K562 (cell line): Measurements from ENCODE around the gene EPN3. TPM values are rescaled to one million over a fixed set of nuclear protein-coding genes. Genes with fewer than 3 reads are reported as not detected.

Experiments
- BACH1 ChIP-seq: fragments of 200-800 bp; sonication (Bioruptor generic); IDR thresholded peaks from 2 replicates; pipeline ENCODE4 v1.6.1; 2016; ENCODE audit warnings: missing genetic modification characterization, missing compliant biosample characterization
- CBX8 ChIP-seq: fragments of 200-600 bp; sonication (generic); IDR thresholded peaks from 2 replicates; pipeline ENCODE4 v1.6.1; 2012; ENCODE audit warnings: borderline replicate concordance, mixed run types, low read depth, mild to moderate bottlenecking, moderate library complexity, mixed read lengths, low read length, control low read depth, inconsistent platforms; ENCODE audit not compliant: poor library complexity, severe bottlenecking; ENCODE audit errors: extremely low read depth
- CCNT2 ChIP-seq: IDR thresholded peaks from 2 replicates; pipeline ENCODE4 v1.6.1; 2011; ENCODE audit warnings: borderline replicate concordance, low read depth, mild to moderate bottlenecking, moderate library complexity, mixed read lengths, low read length; ENCODE audit not compliant: insufficient read length; ENCODE audit errors: extremely low read depth
- DEAF1 ChIP-seq: fragments of 450-650 bp; formaldehyde crosslinking; IDR thresholded peaks from 2 replicates; pipeline ENCODE4 v1.4.0; 2020; ENCODE audit warnings: mild to moderate bottlenecking, moderate library complexity
- EGR1 ChIP-seq: fragments of 450-650 bp; conservative IDR thresholded peaks from 2 replicates; pipeline ENCODE4 v1.6.1; 2017; ENCODE audit warnings: mild to moderate bottlenecking
- FIP1L1 ChIP-seq: fragments of 200-400 bp; formaldehyde crosslinking; IDR thresholded peaks from 2 replicates; pipeline ENCODE4 v1.6.1; 2018; ENCODE audit warnings: mild to moderate bottlenecking, low read depth, low read length; ENCODE audit not compliant: poor library complexity, severe bottlenecking
- FOXP1 ChIP-seq: sonication (generic); formaldehyde crosslinking; IDR thresholded peaks from 2 replicates; pipeline ENCODE4 v1.8.0; 2022; ENCODE audit warnings: mild to moderate bottlenecking, missing genetic modification reagents
- FUS ChIP-seq: fragments of 200-400 bp; formaldehyde crosslinking; optimal IDR thresholded peaks from 2 replicates; pipeline ENCODE3; 2017; ENCODE audit warnings: low read depth, low read length
- KLF1 ChIP-seq: fragments of 450-650 bp; IDR thresholded peaks from 2 replicates; pipeline ENCODE4 v1.6.1; 2016; ENCODE audit warnings: missing genetic modification characterization, missing compliant biosample characterization
- MEF2D ChIP-seq: conservative IDR thresholded peaks from 2 replicates; pipeline ENCODE4 v1.6.1; 2016; ENCODE audit warnings: low read depth, missing genetic modification characterization, missing compliant biosample characterization
- NFATC3 ChIP-seq: fragments of 450-650 bp; IDR thresholded peaks from 2 replicates; pipeline ENCODE4 v1.6.1; 2017; ENCODE audit warnings: mild to moderate bottlenecking
- NRF1 ChIP-seq, 2 experiments: fragments of 450-650 bp; IDR thresholded peaks in 1 of 2; conservative IDR thresholded peaks in 1 of 2; 2 replicates each; pipeline ENCODE4 v1.6.1; 2014; ENCODE audit warnings: mild to moderate bottlenecking in 2 of 2
- STAT5A ChIP-seq: IDR thresholded peaks from 2 replicates; pipeline ENCODE4 v1.6.1; 2012; ENCODE audit warnings: low read length, inconsistent platforms, borderline replicate concordance
- TCF7 ChIP-seq: sonication (generic); IDR thresholded peaks from 2 replicates; pipeline ENCODE4 v1.6.1; 2016; ENCODE audit warnings: antibody characterized with exemption, borderline replicate concordance
- TEAD1 ChIP-seq, 2 experiments: fragments of 450-650 bp in 1 of 2; sonication (generic) in 1 of 2; formaldehyde crosslinking; IDR thresholded peaks; 2 replicates each; pipeline versions ENCODE4 v1.4.0 to v1.8.0; 2020 to 2022; ENCODE audit warnings: mild to moderate bottlenecking in 2 of 2, missing genetic modification reagents in 1 of 2
- TEAD4 ChIP-seq, 2 experiments: sonication (generic) in 1 of 2; formaldehyde crosslinking in 1 of 2; IDR thresholded peaks; 2 replicates each; pipeline versions ENCODE4 v1.6.1 to v1.8.0; 2012 to 2022; ENCODE audit warnings: borderline replicate concordance in 1 of 2, inconsistent platforms in 1 of 2, low read length in 1 of 2, mild to moderate bottlenecking in 1 of 2, missing genetic modification reagents in 1 of 2
- TFAP4 ChIP-seq: sonication (generic); formaldehyde crosslinking; IDR thresholded peaks from 2 replicates; pipeline ENCODE4 v1.8.0; 2022; ENCODE audit warnings: missing genetic modification reagents, mild to moderate bottlenecking, moderate library complexity, borderline replicate concordance
- VEZF1 ChIP-seq: fragments of 200-800 bp; sonication (Bioruptor generic); IDR thresholded peaks from 2 replicates; pipeline ENCODE4 v1.6.1; 2017; ENCODE audit warnings: missing genetic modification characterization, missing compliant biosample characterization
- ZNF133 ChIP-seq: fragments of 250-450 bp; sonication (Bioruptor Pico); IDR thresholded peaks from 2 replicates; pipeline ENCODE4 v1.4.0; 2020; ENCODE audit warnings: mild to moderate bottlenecking
- ZNF253 ChIP-seq: fragments of 250-450 bp; sonication (Bioruptor Pico); conservative IDR thresholded peaks from 2 replicates; pipeline ENCODE4 v1.6.1; 2021; ENCODE audit warnings: mild to moderate bottlenecking
- polyA plus RNA-seq, 8 experiments: library from polyadenylated mRNA; depleted of rRNA in 4 of 8; stranded (reverse) in 5 of 8; unstranded in 3 of 8; fragments of >200 nt; fragmentation: Nextera tagmentation in 2 of 8; fragmentation: Illumina TruSeq in 1 of 8; extraction: Ambion mirVana in 2 of 8; extraction: Trizol in 1 of 8; gene quantifications; 2 replicates each; pipeline versions ENCODE4 v1.2.1 to v1.2.3, GENCODE V29; 2011 to 2014; ENCODE audit warnings: inconsistent platforms in 1 of 8, missing spikeins in 1 of 8
- total RNA-seq, 7 experiments: library from RNA; depleted of rRNA in 6 of 7; stranded (reverse); fragments of >200 nt in 6 of 7; fragmentation: Illumina TruSeq in 2 of 7; extraction: Trizol in 2 of 7; gene quantifications; 2 replicates each; pipeline versions ENCODE4 v1.2.1 to v1.2.3, GENCODE V29; 2011 to 2021; ENCODE audit warnings: low replicate concordance in 1 of 7
- TF ChIP-seq, protein P1 (sequence below): fragments of 450-650 bp; IDR thresholded peaks from 2 replicates; pipeline ENCODE4 v1.6.1; 2014; ENCODE audit warnings: low read depth, mild to moderate bottlenecking, moderate library complexity, borderline replicate concordance

The EPN3 gene
- total and polyA plus RNA-seq, 9 of the 15 experiments (the other 6 are each of a cell fraction or from before 2014, with no cell fraction given) = 0.16 TPM; not detected in 8

DNA sequence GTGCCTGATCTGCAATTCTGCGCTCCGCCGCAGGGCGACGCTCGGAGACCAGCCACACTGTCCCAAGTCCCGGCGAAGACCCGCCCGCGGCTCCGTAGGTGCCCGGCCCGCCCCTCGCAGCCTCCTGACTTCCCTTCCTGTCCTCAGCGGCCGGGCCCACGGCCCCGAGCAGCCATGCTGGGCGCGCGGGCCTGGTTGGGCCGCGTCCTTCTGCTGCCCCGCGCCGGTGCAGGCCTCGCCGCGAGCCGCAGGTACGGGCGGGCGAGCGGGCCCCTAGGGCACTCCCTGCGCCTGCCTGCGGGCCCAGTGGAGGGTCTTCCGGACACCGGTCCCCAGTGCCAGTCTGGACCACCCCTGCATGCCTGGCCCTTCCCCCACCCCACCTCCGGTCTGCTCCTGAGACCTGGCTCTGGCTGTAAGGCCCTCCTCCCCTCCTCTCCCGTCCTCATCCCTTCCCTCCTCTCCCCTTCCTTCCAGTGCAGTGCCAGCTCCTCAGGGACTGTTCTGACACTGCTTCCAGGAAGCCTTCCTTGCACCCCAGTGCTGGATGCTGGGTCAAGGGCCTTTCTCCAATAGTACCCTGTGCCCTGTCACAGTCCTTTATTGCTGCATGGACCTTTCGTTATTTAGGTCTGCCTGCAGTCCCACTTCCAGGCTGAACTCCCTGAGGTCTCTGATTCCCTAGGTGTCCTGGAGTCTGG lies 14.7 kb downstream of the EPN3 start, which contains the start of gene SPATA20 (continued):
- TF ChIP-seq, protein P1, sequence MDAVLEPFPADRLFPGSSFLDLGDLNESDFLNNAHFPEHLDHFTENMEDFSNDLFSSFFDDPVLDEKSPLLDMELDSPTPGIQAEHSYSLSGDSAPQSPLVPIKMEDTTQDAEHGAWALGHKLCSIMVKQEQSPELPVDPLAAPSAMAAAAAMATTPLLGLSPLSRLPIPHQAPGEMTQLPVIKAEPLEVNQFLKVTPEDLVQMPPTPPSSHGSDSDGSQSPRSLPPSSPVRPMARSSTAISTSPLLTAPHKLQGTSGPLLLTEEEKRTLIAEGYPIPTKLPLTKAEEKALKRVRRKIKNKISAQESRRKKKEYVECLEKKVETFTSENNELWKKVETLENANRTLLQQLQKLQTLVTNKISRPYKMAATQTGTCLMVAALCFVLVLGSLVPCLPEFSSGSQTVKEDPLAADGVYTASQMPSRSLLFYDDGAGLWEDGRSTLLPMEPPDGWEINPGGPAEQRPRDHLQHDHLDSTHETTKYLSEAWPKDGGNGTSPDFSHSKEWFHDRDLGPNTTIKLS = no peak
- TF ChIP-seq TEAD4 (IDR thresholded peaks at IDR 0.05; ENCODE audit: low read length) (0 out of 2 replicates have a peak, but pooled peaks have one; percentile 18), TEAD4 (CRISPR knock-in tag; IDR thresholded peaks at IDR 0.05; ENCODE audit: borderline replicate concordance) (peak; percentile 82), KLF1 (no peak), BACH1 (tag) (no peak), TEAD1 (CRISPR knock-in tag; IDR thresholded peaks at IDR 0.05) (peak in 1 of 2 experiments; percentile 62; a peak in 1 of 4 replicates), TFAP4 (CRISPR knock-in tag) (peak; percentile 48; the same call in 1 of the 2 replicates), ZNF133 (CRISPR knock-in tag) (no peak), CCNT2 (peak; percentile 35), DEAF1 (peak; percentile 56; the same call in 1 of the 2 replicates), TCF7 (no peak), FUS (no peak), CBX8 (no peak), MEF2D (no peak), FIP1L1 (no peak), ZNF253 (CRISPR knock-in tag) (no peak), VEZF1 (CRISPR knock-in tag) (no peak; the same call in 1 of the 2 replicates), EGR1 (no peak), NFATC3 (no peak), STAT5A (no peak), NRF1 (conservative IDR thresholded peaks at IDR 0.05 in 1 of 2, IDR thresholded peaks at IDR 0.05 in 1 of 2) (no peak), FOXP1 (CRISPR knock-in tag) (peak; percentile 95)
